ENCODE data around the gene GUCY1A2.

GUCY1A2 gene

GRCh38 chr11:106697058-106697457 is 321.2 kb downstream of the GUCY1A2 start:
- Histone ChIP-seq H3K27ac (ENCODE audit: low read depth, low read length) (no peak overlapping the region), H3K9ac (ENCODE audit: low read length in 5 of 5) (no peak overlapping the region), H3K4me3 (ENCODE audit: low read depth in 1 of 5, low read length in 5 of 5) (no peak overlapping the region), H3K27me3 (ENCODE audit: control insufficient read depth in 5 of 5, insufficient read depth in 4 of 5, low read length in 5 of 5) (no peaks in the 10 kb centered on the region), H3K36me3 (ENCODE audit: control insufficient read depth in 5 of 5, insufficient read depth in 5 of 5, low read length in 5 of 5) (no peaks in the 10 kb centered on the region), H3K9me3 (ENCODE audit: control insufficient read depth in 5 of 5, low read length in 5 of 5) (no peaks in the 10 kb centered on the region), H3K4me1 (ENCODE audit: control insufficient read depth in 5 of 5, insufficient read depth in 5 of 5, low read length in 5 of 5) (peaks cover 0 to 4% (median 0%) of the 10 kb centered on the region in 5 donors)

- no peaks in the 10 kb centered on the region for H3K36me3 ChIP-seq (ENCODE audit: control insufficient read depth in 5 of 5, insufficient read depth in 5 of 5, low read length in 5 of 5)
- H3K9ac ChIP-seq (ENCODE audit: low read length in 5 of 5): no peak overlapping the region
- H3K4me1 ChIP-seq (ENCODE audit: control insufficient read depth in 5 of 5, insufficient read depth in 5 of 5, low read length in 5 of 5): peaks cover 0 to 4% (median 0%) of the 10 kb centered on the region in 5 donors
- H3K4me3 ChIP-seq (ENCODE audit: low read depth in 1 of 5, low read length in 5 of 5): no peak overlapping the region
- no peak overlapping the region for H3K27ac ChIP-seq (ENCODE audit: low read depth, low read length)
- H3K9me3 ChIP-seq (ENCODE audit: control insufficient read depth in 5 of 5, low read length in 5 of 5): no peaks in the 10 kb centered on the region
- H3K27me3 ChIP-seq (ENCODE audit: control insufficient read depth in 5 of 5, insufficient read depth in 4 of 5, low read length in 5 of 5): no peaks in the 10 kb centered on the region
Observed at GRCh38 chr11:106695506-106695905, 322.8 kb downstream of the GUCY1A2 start.

- no peaks in the 10 kb centered on the region for H3K36me3 ChIP-seq (ENCODE audit: control insufficient read depth in 5 of 5, insufficient read depth in 5 of 5, low read length in 5 of 5)
Observed at GRCh38 chr11:106694501-106694900, 323.8 kb downstream of the GUCY1A2 start.

GRCh38 chr11:106691807-106692365 is 326.4 kb downstream of the GUCY1A2 start:
- H3K4me3 ChIP-seq (ENCODE audit: low read depth in 1 of 5, low read length in 5 of 5): no peak overlapping the region
- H3K4me1 ChIP-seq (ENCODE audit: control insufficient read depth in 5 of 5, insufficient read depth in 5 of 5, low read length in 5 of 5): no peaks in the 10 kb centered on the region
- no peaks in the 10 kb centered on the region for H3K36me3 ChIP-seq (ENCODE audit: control insufficient read depth in 5 of 5, insufficient read depth in 5 of 5, low read length in 5 of 5)
- no peak overlapping the region for H3K27ac ChIP-seq (ENCODE audit: low read depth, low read length)
- H3K9ac ChIP-seq (ENCODE audit: low read length in 5 of 5): no peak overlapping the region
- no peaks in the 10 kb centered on the region for H3K27me3 ChIP-seq (ENCODE audit: control insufficient read depth in 5 of 5, insufficient read depth in 4 of 5, low read length in 5 of 5)
- H3K9me3 ChIP-seq (ENCODE audit: control insufficient read depth in 5 of 5, low read length in 5 of 5): no peaks in the 10 kb centered on the region

More at GRCh38 chr11:106694501-106694900, 323.8 kb downstream of the GUCY1A2 start:
- Histone ChIP-seq H3K4me3 (ENCODE audit: low read depth in 1 of 5, low read length in 5 of 5) (no peak overlapping the region), H3K9ac (ENCODE audit: low read length in 5 of 5) (no peak overlapping the region), H3K4me1 (ENCODE audit: control insufficient read depth in 5 of 5, insufficient read depth in 5 of 5, low read length in 5 of 5) (peaks cover 0 to 4% (median 0%) of the 10 kb centered on the region in 5 donors), H3K27ac (ENCODE audit: low read depth, low read length) (no peak overlapping the region), H3K27me3 (ENCODE audit: control insufficient read depth in 5 of 5, insufficient read depth in 4 of 5, low read length in 5 of 5) (no peaks in the 10 kb centered on the region), H3K9me3 (ENCODE audit: control insufficient read depth in 5 of 5, low read length in 5 of 5) (no peaks in the 10 kb centered on the region)

DNA sequence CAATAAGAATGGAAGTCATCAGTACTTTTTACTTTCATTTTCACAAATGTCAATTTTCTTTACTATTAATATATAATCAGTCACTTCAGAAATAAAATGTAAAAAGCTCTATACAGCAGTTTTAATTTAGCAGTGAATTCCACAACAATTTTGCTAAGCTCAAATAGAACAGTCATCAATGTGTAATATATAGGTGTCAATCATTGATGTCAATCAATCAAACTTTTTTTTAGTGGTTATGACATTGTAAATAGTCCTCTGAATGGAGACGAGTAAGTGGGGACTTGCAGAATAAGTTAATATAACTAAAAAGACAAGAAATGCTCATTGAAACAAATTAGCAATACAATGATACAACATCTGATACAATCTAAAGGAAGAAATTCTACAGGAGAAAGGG is 327.4 kb downstream of the GUCY1A2 start:
- no peaks in the 10 kb centered on the region for H3K4me1 ChIP-seq (ENCODE audit: control insufficient read depth in 5 of 5, insufficient read depth in 5 of 5, low read length in 5 of 5)
- H3K9me3 ChIP-seq (ENCODE audit: control insufficient read depth in 5 of 5, low read length in 5 of 5): no peaks in the 10 kb centered on the region
- no peaks in the 10 kb centered on the region for H3K36me3 ChIP-seq (ENCODE audit: control insufficient read depth in 5 of 5, insufficient read depth in 5 of 5, low read length in 5 of 5)
- H3K9ac ChIP-seq (ENCODE audit: low read length in 5 of 5): no peak overlapping the region
- H3K27ac ChIP-seq (ENCODE audit: low read depth, low read length): no peak overlapping the region
- H3K4me3 ChIP-seq (ENCODE audit: low read depth in 1 of 5, low read length in 5 of 5): no peak overlapping the region
- no peaks in the 10 kb centered on the region for H3K27me3 ChIP-seq (ENCODE audit: control insufficient read depth in 5 of 5, insufficient read depth in 4 of 5, low read length in 5 of 5)

DNA sequence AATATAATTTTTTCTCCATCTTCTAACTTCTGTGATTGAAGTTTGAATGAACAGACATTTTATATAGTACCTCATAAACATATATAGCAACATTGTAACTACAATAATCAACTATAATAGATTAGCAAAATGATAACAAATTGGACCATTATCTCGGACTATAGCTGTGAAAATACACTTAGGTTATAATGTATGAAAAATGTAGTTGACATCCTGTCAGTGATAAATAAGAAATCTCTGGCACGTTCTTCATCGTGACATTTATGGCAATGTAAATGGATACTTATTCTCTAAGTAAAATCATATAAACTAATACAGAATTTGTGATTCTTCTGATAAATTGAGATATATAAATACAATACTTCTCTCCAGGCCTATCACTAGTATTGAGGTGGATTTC is 333.3 kb downstream of the GUCY1A2 start:
- H3K36me3 ChIP-seq (ENCODE audit: control insufficient read depth in 5 of 5, insufficient read depth in 5 of 5, low read length in 5 of 5): no peaks in the 10 kb centered on the region
- H3K27me3 ChIP-seq (ENCODE audit: control insufficient read depth in 5 of 5, insufficient read depth in 4 of 5, low read length in 5 of 5): no peaks in the 10 kb centered on the region
- no peaks in the 10 kb centered on the region for H3K4me1 ChIP-seq (ENCODE audit: control insufficient read depth in 5 of 5, insufficient read depth in 5 of 5, low read length in 5 of 5)
- H3K27ac ChIP-seq (ENCODE audit: low read depth, low read length): no peak overlapping the region
- no peak overlapping the region for H3K9ac ChIP-seq (ENCODE audit: low read length in 5 of 5)
- no peak overlapping the region for H3K4me3 ChIP-seq (ENCODE audit: low read depth in 1 of 5, low read length in 5 of 5)
- H3K9me3 ChIP-seq (ENCODE audit: control insufficient read depth in 5 of 5, low read length in 5 of 5): no peaks in the 10 kb centered on the region

DNA sequence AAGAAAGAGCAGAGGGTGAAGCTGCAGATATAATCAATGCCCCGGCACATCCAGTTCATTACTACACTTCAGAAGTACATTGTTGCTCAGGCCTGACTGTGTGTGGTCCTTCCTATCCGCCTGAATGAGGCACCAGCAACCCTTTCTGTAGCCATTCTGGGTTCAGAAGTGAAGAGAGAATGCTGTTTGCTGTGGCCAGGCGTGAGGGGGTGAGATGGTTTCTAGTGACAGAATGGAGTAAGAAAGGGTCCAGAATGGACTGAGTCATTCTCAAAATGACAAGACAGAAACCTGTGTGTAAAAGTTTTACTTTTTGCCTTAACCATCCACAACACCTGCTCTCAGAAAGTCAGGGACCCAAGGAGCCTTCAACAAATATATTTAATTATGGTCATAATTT is 334.8 kb downstream of the GUCY1A2 start:
- Histone ChIP-seq H3K4me3 (ENCODE audit: low read depth in 1 of 5, low read length in 5 of 5) (no peak overlapping the region), H3K4me1 (ENCODE audit: control insufficient read depth in 5 of 5, insufficient read depth in 5 of 5, low read length in 5 of 5) (no peaks in the 10 kb centered on the region), H3K36me3 (ENCODE audit: control insufficient read depth in 5 of 5, insufficient read depth in 5 of 5, low read length in 5 of 5) (no peaks in the 10 kb centered on the region), H3K9me3 (ENCODE audit: control insufficient read depth in 5 of 5, low read length in 5 of 5) (no peaks in the 10 kb centered on the region), H3K9ac (ENCODE audit: low read length in 5 of 5) (no peak overlapping the region), H3K27ac (ENCODE audit: low read depth, low read length) (no peak overlapping the region), H3K27me3 (ENCODE audit: control insufficient read depth in 5 of 5, insufficient read depth in 4 of 5, low read length in 5 of 5) (no peaks in the 10 kb centered on the region)

GRCh38 chr11:106681435-106681834 is 336.8 kb downstream of the GUCY1A2 start:
- Histone ChIP-seq H3K27me3 (ENCODE audit: control insufficient read depth in 5 of 5, insufficient read depth in 4 of 5, low read length in 5 of 5) (no peaks in the 10 kb centered on the region), H3K4me3 (ENCODE audit: low read depth in 1 of 5, low read length in 5 of 5) (no peak overlapping the region), H3K4me1 (ENCODE audit: control insufficient read depth in 5 of 5, insufficient read depth in 5 of 5, low read length in 5 of 5) (no peaks in the 10 kb centered on the region), H3K27ac (ENCODE audit: low read depth, low read length) (no peak overlapping the region), H3K9ac (ENCODE audit: low read length in 5 of 5) (no peak overlapping the region), H3K9me3 (ENCODE audit: control insufficient read depth in 5 of 5, low read length in 5 of 5) (no peaks in the 10 kb centered on the region), H3K36me3 (ENCODE audit: control insufficient read depth in 5 of 5, insufficient read depth in 5 of 5, low read length in 5 of 5) (no peaks in the 10 kb centered on the region)

GRCh38 chr11:106679581-106679980 is 338.7 kb downstream of the GUCY1A2 start:
- H3K27ac ChIP-seq (ENCODE audit: low read depth, low read length): no peak overlapping the region
- no peak overlapping the region for H3K9ac ChIP-seq (ENCODE audit: low read length in 5 of 5)

GRCh38 chr11:106679181-106679580 is 339.1 kb downstream of the GUCY1A2 start:
- Histone ChIP-seq H3K27ac (ENCODE audit: low read depth, low read length) (no peak overlapping the region), H3K4me3 (ENCODE audit: low read depth in 1 of 5, low read length in 5 of 5) (no peak overlapping the region), H3K36me3 (ENCODE audit: control insufficient read depth in 5 of 5, insufficient read depth in 5 of 5, low read length in 5 of 5) (no peaks in the 10 kb centered on the region), H3K9ac (ENCODE audit: low read length in 5 of 5) (no peak overlapping the region), H3K4me1 (ENCODE audit: control insufficient read depth in 5 of 5, insufficient read depth in 5 of 5, low read length in 5 of 5) (no peaks in the 10 kb centered on the region), H3K9me3 (ENCODE audit: control insufficient read depth in 5 of 5, low read length in 5 of 5) (no peaks in the 10 kb centered on the region), H3K27me3 (ENCODE audit: control insufficient read depth in 5 of 5, insufficient read depth in 4 of 5, low read length in 5 of 5) (no peaks in the 10 kb centered on the region)

More at GRCh38 chr11:106679581-106679980, 338.7 kb downstream of the GUCY1A2 start:
- Histone ChIP-seq H3K36me3 (ENCODE audit: control insufficient read depth in 5 of 5, insufficient read depth in 5 of 5, low read length in 5 of 5) (no peaks in the 10 kb centered on the region), H3K9me3 (ENCODE audit: control insufficient read depth in 5 of 5, low read length in 5 of 5) (no peaks in the 10 kb centered on the region), H3K27me3 (ENCODE audit: control insufficient read depth in 5 of 5, insufficient read depth in 4 of 5, low read length in 5 of 5) (no peaks in the 10 kb centered on the region), H3K4me1 (ENCODE audit: control insufficient read depth in 5 of 5, insufficient read depth in 5 of 5, low read length in 5 of 5) (no peaks in the 10 kb centered on the region), H3K4me3 (ENCODE audit: low read depth in 1 of 5, low read length in 5 of 5) (no peak overlapping the region)

- Histone ChIP-seq H3K9ac (ENCODE audit: low read length in 5 of 5) (no peak overlapping the region), H3K27me3 (ENCODE audit: control insufficient read depth in 5 of 5, insufficient read depth in 4 of 5, low read length in 5 of 5) (no peaks in the 10 kb centered on the region)
Observed at GRCh38 chr11:106670069-106670468, 348.2 kb downstream of the GUCY1A2 start.

More at GRCh38 chr11:106670069-106670468, 348.2 kb downstream of the GUCY1A2 start:
- H3K4me1 ChIP-seq (ENCODE audit: control insufficient read depth in 5 of 5, insufficient read depth in 5 of 5, low read length in 5 of 5): no peaks in the 10 kb centered on the region
- no peaks in the 10 kb centered on the region for H3K36me3 ChIP-seq (ENCODE audit: control insufficient read depth in 5 of 5, insufficient read depth in 5 of 5, low read length in 5 of 5)
- H3K9me3 ChIP-seq (ENCODE audit: control insufficient read depth in 5 of 5, low read length in 5 of 5): no peaks in the 10 kb centered on the region
- no peak overlapping the region for H3K27ac ChIP-seq (ENCODE audit: low read depth, low read length)
- H3K4me3 ChIP-seq (ENCODE audit: low read depth in 1 of 5, low read length in 5 of 5): no peak overlapping the region

Data from subcutaneous abdominal adipose tissue (tissue), 5 donors.